OCI-LY3 (cell line): ENCODE results near the gene RBP4.

Experiments used
- CTCF ChIP-seq: fragments of 200-600, 300-600 bp; sonication (generic); IDR thresholded peaks from 2 replicates; pipeline ENCODE4 v1.5.1; 2014; ENCODE audit warnings: antibody characterized with exemption, low read length, low read depth
- EZH2phosphoT487 ChIP-seq: fragments of 200-600 bp; shearing (Covaris generic); IDR thresholded peaks from 2 replicates; pipeline ENCODE4 v1.6.1; 2018; ENCODE audit warnings: antibody characterized with exemption, mixed run types, low read depth

- TF ChIP-seq CTCF (peak; percentile 60), EZH2phosphoT487 (no peak)
Observed at GRCh38 chr10:93554760-93555432, 46.1 kb downstream of the RBP4 start.
